ENCODE measurements around the gene ALG9.
"Not testable (repeated sequence)": the region's sequence is repeated elsewhere in the genome, so short reads cannot be mapped to it uniquely, and the experiment has no call there.

Gene ALG9

GRCh38 chr11:111793863-111794262, 77.5 kb downstream of the ALG9 start:
- peak; percentile 41 for DNase-seq (ENCODE audit: low read depth)

GRCh38 chr11:111792955-111793500, 78.4 kb downstream of the ALG9 start:
- no peak for DNase-seq (ENCODE audit: low read depth)

GRCh38 chr11:111792314-111792713, 79.1 kb downstream of the ALG9 start:
- DNase-seq (ENCODE audit: low read depth) = no peak

DNA sequence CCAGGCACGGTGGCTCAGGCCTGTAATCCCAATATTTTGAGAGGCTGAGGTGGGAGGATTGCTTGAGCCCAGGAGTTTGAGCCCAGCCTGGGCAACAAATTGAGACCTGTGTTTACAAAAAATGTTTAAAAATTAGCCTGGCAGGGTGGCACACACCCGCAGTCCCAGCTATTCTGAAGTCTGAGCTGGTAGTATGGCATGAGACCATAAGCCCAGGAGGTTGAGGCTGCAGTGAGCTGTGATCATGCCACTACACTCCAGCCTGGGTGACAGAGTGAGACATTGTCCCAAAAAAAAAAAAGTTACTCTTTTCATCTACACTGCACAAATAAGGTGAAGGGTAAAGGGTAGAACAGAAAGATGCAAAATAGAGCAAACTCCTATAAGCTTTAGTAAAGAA, 82.9 kb downstream of the ALG9 start:
- no peak for DNase-seq (ENCODE audit: low read depth)

DNA sequence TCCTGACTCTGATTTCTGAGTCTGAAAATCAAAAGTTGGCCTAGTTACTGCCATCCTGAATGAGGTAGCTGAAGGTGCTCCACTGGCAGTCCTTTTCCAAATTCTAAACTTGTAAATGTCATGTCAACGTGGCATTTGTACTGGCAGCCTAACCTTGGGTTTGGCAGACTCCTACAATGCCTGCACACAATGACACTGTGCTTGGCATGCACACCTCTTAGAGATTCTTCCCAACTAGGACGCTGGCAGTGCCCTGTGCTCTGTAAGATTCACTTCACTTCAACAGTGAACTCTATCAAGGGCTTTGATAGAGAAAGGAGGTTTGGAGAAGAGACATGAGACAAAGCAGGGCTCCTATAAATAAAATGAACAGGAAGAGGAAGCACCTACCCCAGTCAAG, 83.3 kb downstream of the ALG9 start:
- no peak for DNase-seq (ENCODE audit: low read depth)

- DNase-seq (ENCODE audit: low read depth) = no peak
These were observed 85.4 kb downstream of the ALG9 start for GRCh38 chr11:111785886-111786412.

- DNase-seq (ENCODE audit: low read depth) = no peak
These were observed 86.3 kb downstream of the ALG9 start for GRCh38 chr11:111785076-111785475.

- not testable (repeated sequence) for DNase-seq (ENCODE audit: low read depth)
These were observed 87.1 kb downstream of the ALG9 start for GRCh38 chr11:111784311-111784710.

DNA sequence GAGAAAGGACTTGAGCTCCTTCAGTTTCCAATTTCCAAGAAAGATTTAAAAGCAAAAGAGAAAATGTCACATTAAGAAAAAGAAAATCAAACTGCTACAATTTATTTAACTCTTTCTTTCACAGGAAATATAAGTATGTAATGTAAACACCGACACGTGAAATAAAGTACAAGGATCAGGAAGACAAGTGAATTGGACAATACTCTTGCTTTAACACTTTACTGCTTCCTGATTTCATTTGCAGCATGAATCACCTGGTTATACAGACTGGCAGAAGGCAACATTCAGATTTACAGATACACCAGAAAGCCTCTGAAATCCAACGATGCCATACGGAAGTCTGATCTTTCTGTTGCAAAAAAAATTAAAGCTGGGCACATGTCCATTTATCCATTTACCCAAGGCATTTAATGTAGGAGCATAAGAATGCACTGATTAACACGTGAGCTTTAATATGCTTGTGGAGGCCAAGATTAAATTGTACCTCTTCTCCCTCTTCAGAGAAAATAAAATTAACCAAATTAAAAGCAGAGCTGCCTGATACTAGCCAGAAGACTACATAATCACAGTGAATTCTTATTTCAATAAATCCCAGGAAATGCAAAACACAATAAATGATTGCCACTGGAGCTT, 89.2 kb downstream of the ALG9 start:
- no peak for DNase-seq (ENCODE audit: low read depth)

- DNase-seq (ENCODE audit: low read depth) = no peak
These were observed 92.3 kb downstream of the ALG9 start for GRCh38 chr11:111779118-111779517.

DNA sequence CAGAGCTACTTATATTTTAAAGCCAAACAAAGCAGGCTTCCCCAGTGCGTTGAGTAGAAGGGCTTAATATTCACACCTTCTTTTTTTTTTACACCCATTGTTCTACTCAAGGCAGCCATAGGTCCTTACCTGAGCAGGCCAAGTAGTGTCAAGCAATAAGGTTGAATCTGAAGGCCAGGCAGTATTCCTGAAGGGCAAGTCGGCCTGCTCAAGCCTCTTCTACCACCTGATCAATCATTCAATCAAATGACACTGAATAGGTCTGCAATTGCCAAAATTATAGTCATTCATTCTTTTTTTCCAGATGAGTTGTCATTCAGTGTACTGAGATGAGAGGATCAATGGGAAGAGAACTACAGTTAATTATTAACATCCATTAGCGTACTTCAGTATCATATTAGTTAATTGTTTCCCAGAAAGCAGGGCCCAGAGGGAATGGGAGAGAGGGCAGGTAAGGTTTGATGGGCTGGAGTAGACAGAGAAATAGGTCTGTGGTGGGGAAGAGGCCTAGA, 93.3 kb downstream of the ALG9 start:
- DNase-seq (ENCODE audit: low read depth) = no peak

- DNase-seq (ENCODE audit: low read depth) = peak; percentile 49
These were observed 94.0 kb downstream of the ALG9 start for GRCh38 chr11:111777094-111778046.

GRCh38 chr11:111776398-111777093, 94.8 kb downstream of the ALG9 start:
- DNase-seq (ENCODE audit: low read depth) = no peak

DNA sequence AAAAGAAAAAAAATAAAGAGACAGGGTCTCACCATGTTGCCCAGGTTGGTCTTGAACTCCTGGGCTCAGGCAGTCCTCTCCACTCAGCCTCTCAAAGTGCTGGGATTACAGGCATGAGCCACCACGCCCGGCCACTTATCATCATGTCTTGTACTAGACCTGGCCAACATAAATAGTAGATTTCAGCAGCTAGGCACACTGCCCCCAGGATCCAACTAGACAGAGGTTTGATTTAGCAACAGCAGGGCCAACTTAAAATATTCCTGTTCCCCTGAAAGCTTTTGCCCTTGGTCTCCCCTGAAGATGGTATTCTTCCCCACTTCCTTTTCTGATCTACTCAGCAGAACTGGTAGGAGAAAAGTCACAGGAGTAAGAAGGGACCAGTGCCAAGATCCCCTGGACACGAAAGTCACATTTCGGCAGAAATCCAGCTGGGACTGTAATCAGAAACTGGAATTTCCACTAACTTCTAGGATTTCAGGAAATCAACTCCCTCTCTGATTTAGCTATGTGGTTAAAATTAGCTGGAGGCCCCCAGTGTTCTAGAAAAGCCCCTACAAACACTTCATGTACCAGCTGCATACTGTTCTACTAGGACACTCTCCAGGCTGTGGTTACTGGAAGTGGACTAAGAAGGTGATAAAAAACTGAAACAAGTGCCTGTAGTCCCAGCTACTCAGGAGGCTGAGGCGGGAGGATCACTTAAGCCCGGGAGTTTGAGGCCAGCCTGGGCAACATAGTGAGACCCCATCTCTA, 96.2 kb downstream of the ALG9 start:
- DNase-seq (ENCODE audit: low read depth) = no peak

DNA sequence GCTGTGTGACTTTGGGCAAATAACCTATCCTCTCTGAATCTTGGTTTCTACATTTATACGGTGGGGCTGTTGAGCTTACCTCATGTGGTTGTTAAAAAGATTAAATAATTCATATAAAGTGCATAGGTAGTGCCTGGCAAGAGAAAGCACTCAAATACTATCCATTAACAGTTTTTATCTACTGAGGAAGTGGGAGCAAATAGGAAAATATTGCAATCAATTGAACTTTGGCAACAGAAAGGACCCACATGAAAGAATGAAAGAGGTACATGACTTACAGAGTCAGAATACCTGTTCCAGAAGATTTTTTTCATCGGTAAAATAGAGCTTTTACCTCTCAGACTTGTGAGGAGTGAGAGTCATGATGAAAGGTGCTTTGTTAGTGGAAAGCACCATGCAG, 98.8 kb downstream of the ALG9 start:
- no peak for DNase-seq (ENCODE audit: low read depth)

GRCh38 chr11:111771205-111771604, 100.2 kb downstream of the ALG9 start:
- DNase-seq (ENCODE audit: low read depth) = not testable (repeated sequence)

DNA sequence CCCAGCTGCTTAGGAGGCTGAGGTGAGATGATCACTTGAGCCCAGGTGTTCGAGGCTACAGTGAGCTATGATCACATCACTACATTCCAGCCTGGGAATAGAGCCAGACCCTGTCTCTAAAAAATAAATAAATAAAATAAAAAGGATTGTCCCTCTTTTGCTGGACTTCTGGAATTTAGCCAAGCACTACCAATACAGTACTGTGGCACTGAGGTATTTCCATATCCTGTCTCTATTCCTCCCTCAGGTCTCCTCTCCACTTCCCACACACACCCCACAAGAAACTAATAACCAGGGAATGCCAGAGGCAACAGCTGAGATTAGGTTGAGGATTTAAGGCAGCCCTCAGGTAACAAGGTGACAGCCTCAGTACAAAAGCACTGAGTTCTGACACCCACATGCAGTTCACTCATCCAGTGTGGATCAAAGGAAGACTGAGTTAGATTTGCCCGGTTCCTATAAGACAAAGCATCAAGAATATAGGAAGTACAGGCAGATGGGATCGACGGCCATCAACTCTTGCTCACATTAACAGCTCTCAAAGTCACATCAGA, 100.7 kb downstream of the ALG9 start:
- no peak for DNase-seq (ENCODE audit: low read depth)

DNA sequence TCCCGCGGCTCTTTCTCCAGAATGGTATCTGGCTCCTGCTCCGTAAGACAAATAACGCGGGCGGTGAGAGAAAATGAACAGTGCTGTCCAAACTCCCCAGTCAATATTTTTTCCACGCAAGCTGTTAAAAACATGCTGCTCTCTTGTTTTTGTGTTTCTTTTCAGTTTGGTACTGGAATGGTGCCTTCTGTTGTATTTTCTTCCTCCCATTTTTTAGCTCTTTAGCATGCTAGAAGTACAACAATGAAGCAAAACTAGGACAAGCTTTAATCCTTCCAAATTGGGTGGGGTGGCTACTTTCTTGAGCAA, 104.6 kb downstream of the ALG9 start:
- DNase-seq (ENCODE audit: low read depth) = no peak

DNA sequence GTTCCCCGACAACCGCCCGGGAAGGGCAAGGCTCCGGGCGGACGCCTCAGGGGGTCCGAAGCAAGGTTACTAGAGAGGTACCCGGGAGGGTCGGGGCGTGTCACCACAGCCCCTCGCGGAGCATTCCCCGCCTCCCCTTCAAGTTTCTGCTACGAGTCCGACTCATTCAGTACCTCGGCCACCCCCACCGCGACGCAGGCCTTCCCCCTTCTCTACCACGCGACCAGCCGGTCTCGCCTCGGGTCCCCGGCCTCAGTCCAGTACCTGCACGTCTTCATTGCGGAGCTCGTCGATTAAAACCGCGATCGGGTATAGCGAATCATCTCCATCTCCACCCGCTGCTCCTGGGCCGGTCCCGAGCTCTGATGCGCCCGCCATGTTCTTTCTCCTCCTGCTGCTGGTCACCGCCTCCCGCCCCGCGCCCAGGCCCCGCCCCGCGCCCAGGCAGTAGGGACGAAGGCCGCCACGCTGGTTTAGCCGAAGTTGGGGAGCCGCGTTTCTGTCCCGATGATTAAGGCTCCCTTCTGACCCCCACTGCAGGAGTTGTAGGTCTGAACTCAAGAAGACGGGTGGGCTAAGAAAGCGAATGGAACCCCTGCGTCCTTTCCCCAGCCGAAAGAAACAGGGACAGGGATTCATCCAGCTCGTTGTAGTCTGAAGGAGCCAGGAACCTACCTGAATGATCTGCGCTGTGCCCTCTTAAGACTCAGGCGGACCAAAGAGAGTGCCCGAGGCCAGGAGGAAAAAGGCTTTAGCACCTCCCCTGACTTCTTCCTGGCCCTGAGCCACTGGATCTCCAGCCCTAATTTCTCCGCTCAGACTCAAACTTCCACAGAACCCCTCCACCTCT, 105.2 kb downstream of the ALG9 start, which contains the start of gene PPP2R1B:
Gene PPP2R1B (minus strand): TSS at position 406 of the 850 bp plus-strand sequence. CDS start 28 bp downstream, at position 378.
- DNase-seq (ENCODE audit: low read depth) = peak; percentile 61
